B cell (primary cell): ENCODE data around the gene TREML2. TPM values are rescaled to one million over a fixed set of nuclear protein-coding genes. Genes with fewer than 3 reads are reported as not detected.

Experiments used
- ATAC-seq: fragments of 200-7000 bp; cut with Tn5 transposase; one replicate; pipeline ENCODE4 v1.10.0; 2021; ENCODE audit warnings: low read depth, mild to moderate bottlenecking, moderate number of reproducible peaks, moderate library complexity
- CTCF ChIA-PET: fragments of 350-600 bp; sonication (Branson Sonifier 250); formaldehyde crosslinking; loops from one replicate; lab custom pipeline; 2021; ENCODE audit warnings: antibody characterized with exemption, inconsistent platforms; lab: Charles Lee
- POLR2A ChIA-PET: fragments of 350-600 bp; sonication (Branson Sonifier 250); formaldehyde crosslinking; loops from one replicate; lab custom pipeline; 2021; ENCODE audit warnings: antibody characterized with exemption; lab: Charles Lee
- DNase-seq: peaks from one replicate; pipeline ENCODE4 v3.0.0; 2013
- H2AFZ ChIP-seq: 2 replicates; pipeline ENCODE4 v1.6.1; 2012; ENCODE audit warnings: mild to moderate bottlenecking, low read depth, low read length; ENCODE audit not compliant: insufficient read depth, poor library complexity, severe bottlenecking
- H3K27ac ChIP-seq, 2 donors: 1 replicate in 1 of 2; 2 replicates in 1 of 2; pipeline ENCODE4 v1.5.1; 2012 to 2013; ENCODE audit warnings: low read length in 2 of 2, mild to moderate bottlenecking in 2 of 2, moderate library complexity in 1 of 2
- H3K27me3 ChIP-seq, 4 experiments: fragments of 200-600 bp in 1 of 4; sonication (generic) in 1 of 4; replicated peaks in 1 of 4; 1 replicate in 2 of 4; 2 replicates in 2 of 4; pipeline versions ENCODE4 v1.6.1 to v1.7.0; 2013 to 2016; ENCODE audit warnings: low read length in 3 of 4, mild to moderate bottlenecking in 2 of 4, mixed read lengths in 1 of 4, moderate library complexity in 1 of 4; ENCODE audit not compliant: insufficient read depth in 4 of 4, control insufficient read depth in 3 of 4; ENCODE audit errors: control extremely low read depth in 1 of 4
- H3K36me3 ChIP-seq, 2 experiments: replicated peaks in 1 of 2; 1 replicate in 1 of 2; 2 replicates in 1 of 2; pipeline versions ENCODE4 v1.6.1 to v1.7.1; 2013; ENCODE audit warnings: low read length in 1 of 2; ENCODE audit not compliant: insufficient read depth in 2 of 2, control insufficient read depth in 1 of 2; ENCODE audit errors: control extremely low read depth in 1 of 2, extremely low read depth in 1 of 2
- H3K4me1 ChIP-seq, 2 donors: fragments of 200-600 bp in 1 of 2; sonication (generic) in 1 of 2; 1 replicate in 1 of 2; 2 replicates in 1 of 2; pipeline versions ENCODE4 v1.5.1 to v1.6.1; 2013 to 2017; ENCODE audit warnings: low read length in 2 of 2; ENCODE audit not compliant: control insufficient read depth in 2 of 2, insufficient read depth in 2 of 2
- H3K4me2 ChIP-seq: replicated peaks from 2 replicates; pipeline ENCODE3; 2012; ENCODE audit warnings: mild to moderate bottlenecking, low read depth, low read length; ENCODE audit not compliant: poor library complexity, severe bottlenecking
- H3K4me3 ChIP-seq, 5 experiments: fragments of 200-600 bp in 1 of 5; sonication (generic) in 1 of 5; 1 replicate in 3 of 5; 2 replicates in 2 of 5; pipeline versions ENCODE4 v1.5.1 to v1.7.0; 2011 to 2016; ENCODE audit warnings: low read length in 4 of 5, mild to moderate bottlenecking in 4 of 5, low read depth in 2 of 5, control low read depth in 1 of 5, moderate library complexity in 1 of 5; ENCODE audit not compliant: insufficient read depth in 1 of 5; ENCODE audit errors: control extremely low read depth in 1 of 5, extremely low read depth in 1 of 5
- H3K79me2 ChIP-seq: fragments of 200-600 bp; sonication (generic); one replicate; pipeline ENCODE4 v1.6.0; 2016; ENCODE audit warnings: low read length; ENCODE audit not compliant: control insufficient read depth, insufficient read depth
- H3K9ac ChIP-seq: fragments of 200-600 bp; sonication (generic); 2 replicates; pipeline ENCODE4 v1.6.1; 2017; ENCODE audit warnings: mild to moderate bottlenecking, low read length, moderate library complexity
- H3K9me3 ChIP-seq, 3 donors: one replicate each; pipeline versions ENCODE4 v1.6.1 to v1.7.1; 2013; ENCODE audit warnings: low read length in 2 of 3; ENCODE audit not compliant: control insufficient read depth in 2 of 3, insufficient read depth in 1 of 3; ENCODE audit errors: control extremely low read depth in 1 of 3
- H4K20me1 ChIP-seq: 2 replicates; pipeline ENCODE4 v1.6.0; 2012; ENCODE audit warnings: mild to moderate bottlenecking, low read length; ENCODE audit not compliant: insufficient read depth, control insufficient read depth, poor library complexity, severe bottlenecking
- H3K27ac Mint-ChIP-seq: one replicate; pipeline ENCODE4 v1.8.0; 2021; ENCODE audit warnings: mixed read lengths
- H3K27me3 Mint-ChIP-seq: one replicate; pipeline ENCODE4 v1.8.0; 2021; ENCODE audit warnings: mixed read lengths
- H3K4me1 Mint-ChIP-seq: one replicate; pipeline ENCODE4 v1.8.0; 2021; ENCODE audit warnings: mixed read lengths
- H3K4me3 Mint-ChIP-seq: one replicate; pipeline ENCODE4 v1.8.0; 2021; ENCODE audit warnings: mixed read lengths
- H3K9me3 Mint-ChIP-seq: one replicate; pipeline ENCODE4 v1.8.0; 2022; ENCODE audit warnings: mixed read lengths; ENCODE audit not compliant: insufficient read depth
- CTCF ChIP-seq: fragments of 200-600 bp; IDR thresholded peaks from one replicate; pipeline ENCODE4 v1.8.0; 2022; ENCODE audit warnings: antibody characterized with exemption, mild to moderate bottlenecking
- EZH2 ChIP-seq: IDR thresholded peaks from 2 replicates; pipeline ENCODE4 v1.6.1; 2012; ENCODE audit warnings: borderline replicate concordance, low read depth, mild to moderate bottlenecking, moderate library complexity, low read length; ENCODE audit not compliant: insufficient read depth, poor library complexity, severe bottlenecking
- WGBS: methylation state at CpG from one replicate; pipeline ENCODE4 v1.1.5; 2013; ENCODE audit warnings: missing lambda C conversion rate; ENCODE audit not compliant: insufficient coverage; 5-methylcytosine and 5-hydroxymethylcytosine counted together
- intact Hi-C: fragments of 100-400 bp; cut with micrococcal nuclease; formaldehyde crosslinking; loops from one replicate; pipeline ENCODE4 v1.10.0; 2022
- polyA plus RNA-seq: library from polyadenylated mRNA; depleted of rRNA; stranded (reverse); fragments of >200 nt; gene quantifications from 2 replicates; pipeline ENCODE4 v1.2.3, GENCODE V29; 2012
- total RNA-seq, 2 donors: library from RNA; stranded (reverse); fragments of 120-200 nt in 1 of 2; gene quantifications; 1 replicate in 1 of 2; 2 replicates in 1 of 2; pipeline versions ENCODE4 v1.2.3 to v1.2.4, GENCODE V29; 2013 to 2022

TREML2 gene
- total and polyA plus RNA-seq, 2 donors (not counting 1 experiment from before 2014, with no cell fraction given), result 9.6 to 51.1 TPM

GRCh38 chr6:41159415-41160082 lies 41.4 kb downstream of the TREML2 start:
- Mint-ChIP-seq H3K27me3 (peaks cover 31% of the 10 kb centered on the region), H3K27ac (no peak overlapping the region), H3K9me3 (no peaks in the 10 kb centered on the region), H3K4me3 (no peak overlapping the region), H3K4me1 (peaks cover 2% of the 10 kb centered on the region)
- Histone ChIP-seq H3K27ac (no peak overlapping the region), H3K9me3 (peaks cover 0 to 8% (median 0%) of the 10 kb centered on the region in 3 donors), H3K4me1 (peaks cover 2% of the 10 kb centered on the region in 2 donors), H3K4me2 (no peak overlapping the region), H3K36me3 (no peaks in the 10 kb centered on the region), H3K9ac (no peak overlapping the region), H4K20me1 (no peaks in the 10 kb centered on the region), H2AFZ (no peak overlapping the region), H3K27me3 (peaks cover 0 to 18% (median 5%) of the 10 kb centered on the region in 4 experiments), H3K79me2 (no peaks in the 10 kb centered on the region), H3K4me3 (no peak overlapping the region)
- TF ChIP-seq CTCF (no peak), EZH2 (no peak)
- ATAC-seq (no peak), DNase-seq (no peak)
- intact Hi-C loops, result no loop called here
- CTCF ChIA-PET, result no interaction called here
- POLR2A ChIA-PET, result no interaction called here
- WGBS, result 85% methylated on average over 7 of the region's 12 CpGs

- no peak overlapping the region for H3K27ac Mint-ChIP-seq
- no peaks in the 10 kb centered on the region for H4K20me1 ChIP-seq
- H3K4me2 ChIP-seq, result no peak overlapping the region
- H3K27me3 Mint-ChIP-seq, result peaks cover 33% of the 10 kb centered on the region
- no peak for DNase-seq
- POLR2A ChIA-PET, result no interaction called here
- TF ChIP-seq EZH2 (no peak), CTCF (no peak)
- no peaks in the 10 kb centered on the region for H3K4me1 Mint-ChIP-seq
- H3K27ac ChIP-seq, result no peak overlapping the region
- ATAC-seq, result no peak
- no peak overlapping the region for H2AFZ ChIP-seq
- peaks cover 0 to 8% (median 0%) of the 10 kb centered on the region in 3 donors for H3K9me3 ChIP-seq
- CTCF ChIA-PET, result interaction anchor here (1.3 kb wide), 1 partner anchor 25 kb away, joined by 3 read pairs; no protein-coding TSS in a partner anchor
- no peaks in the 10 kb centered on the region for H3K36me3 ChIP-seq
- 71% methylated on average over 3 of the region's 5 CpGs for WGBS
- H3K79me2 ChIP-seq, result no peaks in the 10 kb centered on the region
- H3K9ac ChIP-seq, result no peak overlapping the region
- intact Hi-C loops, result no loop called here
- H3K27me3 ChIP-seq, result peaks cover 0 to 18% (median 5%) of the 10 kb centered on the region in 4 experiments
- no peak overlapping the region for H3K4me3 Mint-ChIP-seq
- H3K4me3 ChIP-seq, result no peak overlapping the region
- no peaks in the 10 kb centered on the region for H3K9me3 Mint-ChIP-seq
- no peaks in the 10 kb centered on the region for H3K4me1 ChIP-seq
Observed at GRCh38 chr6:41157323-41157722, 43.6 kb downstream of the TREML2 start.
